CD1c-positive myeloid dendritic cell (primary cell): ENCODE data around the gene TAF11L3.
"Not testable (repeated sequence)": the region's sequence is repeated elsewhere in the genome, so short reads cannot be mapped to it uniquely, and the experiment has no call there.

Source experiments
- DNase-seq: peaks from one replicate; pipeline ENCODE4 v3.0.0-alpha.2; 2016; ENCODE audit errors: extremely low spot score

Gene TAF11L3

DNA sequence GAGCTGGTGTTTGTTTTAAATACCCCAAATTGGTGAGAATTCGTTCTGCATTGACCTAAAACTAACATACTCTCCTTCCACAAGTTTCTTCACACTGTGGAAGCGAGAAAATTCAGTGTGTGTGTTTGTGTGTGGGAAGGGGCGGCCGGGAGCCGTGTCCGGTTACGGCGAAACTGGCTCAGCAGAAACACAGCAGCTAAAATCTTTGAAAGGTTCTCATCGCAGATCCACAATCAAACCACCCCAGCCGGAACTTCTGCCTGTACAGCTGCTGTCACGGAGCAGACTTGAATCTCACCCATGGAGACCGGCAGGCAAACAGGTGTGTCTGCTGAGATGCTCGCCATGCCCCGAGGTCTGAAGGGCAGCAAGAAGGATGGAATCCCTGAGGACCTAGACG lies at the start of gene TAF11L3:
Gene TAF11L3, plus strand, starts transcription at position 301 of the 400 bp plus-strand sequence.
- not testable (repeated sequence) for DNase-seq

DNA sequence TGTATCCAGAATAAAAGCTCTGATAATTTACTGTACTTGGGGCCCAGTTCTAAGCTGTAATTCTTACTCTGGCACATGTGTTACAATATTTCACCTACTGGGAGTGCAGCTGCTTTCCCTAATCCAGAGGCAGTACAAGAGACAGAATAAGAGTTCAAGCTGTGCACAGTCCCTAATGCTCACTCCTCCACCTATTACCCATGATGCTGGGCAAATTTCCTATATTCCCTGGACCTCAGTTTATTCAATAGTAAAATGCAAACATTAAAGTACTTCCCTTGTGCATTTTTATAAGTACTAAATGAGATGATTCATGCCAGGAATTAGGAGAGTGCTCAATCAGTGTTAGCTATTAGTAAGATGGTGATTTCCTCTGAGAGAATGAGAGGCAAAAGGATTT lies 48.1 kb upstream of the TAF11L3 start:
- DNase-seq, result no peak

DNA sequence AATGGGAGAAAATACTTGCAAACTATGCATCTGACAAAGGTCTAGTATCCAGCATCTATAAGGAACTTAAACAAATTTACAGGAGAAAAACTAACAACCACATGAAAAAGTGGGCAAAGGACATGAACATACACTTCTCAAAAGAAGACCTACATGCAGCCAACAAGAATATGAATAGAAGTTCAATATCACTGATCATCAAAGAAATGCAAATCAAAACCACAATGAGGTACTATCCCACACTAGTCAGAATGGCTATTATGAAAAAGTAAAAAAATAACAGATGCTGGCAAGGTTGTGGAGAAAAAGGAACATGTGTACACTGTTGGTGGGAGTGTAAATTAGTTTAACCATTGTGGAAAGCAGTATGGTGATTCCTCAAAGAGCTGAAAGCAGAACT lies 43.1 kb upstream of the TAF11L3 start:
- not testable (repeated sequence) for DNase-seq

DNA sequence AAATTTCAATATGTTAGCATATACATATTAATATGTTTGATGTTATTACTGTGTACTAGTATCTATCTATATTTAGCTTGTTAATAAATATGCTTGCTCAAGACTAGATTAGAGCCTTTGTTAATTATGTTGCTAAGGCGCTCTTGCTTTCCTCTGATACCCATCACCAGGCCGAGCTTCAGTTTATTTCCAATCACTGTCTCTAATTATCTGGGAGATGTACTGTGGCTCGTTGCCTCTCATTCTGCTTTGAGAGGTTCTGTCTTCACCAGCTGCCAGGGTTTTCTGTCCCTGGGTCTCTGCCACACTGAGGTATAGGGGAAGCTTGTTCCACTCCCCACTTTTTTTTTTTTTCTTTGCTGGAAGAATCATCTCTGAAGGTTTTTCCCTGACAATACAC lies 41.1 kb upstream of the TAF11L3 start:
- no peak for DNase-seq

DNA sequence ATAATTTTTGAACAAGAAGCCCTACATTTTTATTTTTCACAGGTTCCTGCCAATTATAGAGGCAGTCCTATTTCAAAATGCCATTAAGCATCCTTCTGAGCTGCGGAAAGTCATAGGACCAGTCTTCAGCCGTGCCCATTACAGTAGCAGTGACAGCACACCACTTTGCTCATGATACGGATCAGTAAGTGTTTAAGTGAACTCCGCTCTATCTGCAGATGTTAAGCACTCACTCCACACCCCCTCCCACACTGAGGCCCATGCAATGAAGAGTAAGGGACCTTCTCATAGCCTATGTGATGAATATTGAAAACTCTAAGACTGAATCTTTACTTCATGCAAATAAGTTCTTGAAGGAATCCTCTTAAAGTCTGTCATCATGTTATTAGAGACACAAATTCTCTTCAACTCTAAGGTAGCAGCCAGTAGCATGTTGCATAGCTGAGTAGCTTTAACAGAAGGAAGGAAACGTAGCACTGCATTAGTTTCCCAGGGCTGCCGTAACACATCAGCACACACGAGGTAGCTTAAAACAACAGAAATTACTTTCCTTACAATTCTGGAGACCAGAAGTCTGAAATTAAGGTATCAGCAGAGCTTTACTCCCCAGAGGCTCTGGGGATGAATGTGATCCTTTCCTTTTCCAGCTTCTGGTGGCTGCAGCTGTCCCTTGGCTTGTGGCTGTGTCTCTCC lies 40.4 kb upstream of the TAF11L3 start:
- no peak for DNase-seq

DNA sequence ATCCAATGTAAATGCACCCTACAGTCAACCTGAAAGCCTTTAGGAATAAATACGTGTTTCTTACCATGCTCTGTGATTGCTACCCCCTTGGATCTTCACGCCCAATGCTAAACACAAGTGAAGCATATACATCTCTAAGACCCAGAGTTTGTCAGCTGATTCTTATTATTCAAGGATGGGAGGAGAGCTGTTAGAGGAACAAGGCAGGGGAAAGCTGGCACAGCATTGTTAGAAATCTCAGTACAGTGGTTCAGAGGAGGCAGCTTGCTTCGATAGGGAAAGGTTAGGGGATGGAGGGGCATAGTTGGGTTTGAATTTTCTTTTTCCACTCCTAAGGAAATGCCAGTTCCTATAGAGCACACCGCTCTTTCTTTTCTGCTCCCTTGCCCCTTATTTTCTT lies 36.8 kb upstream of the TAF11L3 start:
- no peak for DNase-seq

DNA sequence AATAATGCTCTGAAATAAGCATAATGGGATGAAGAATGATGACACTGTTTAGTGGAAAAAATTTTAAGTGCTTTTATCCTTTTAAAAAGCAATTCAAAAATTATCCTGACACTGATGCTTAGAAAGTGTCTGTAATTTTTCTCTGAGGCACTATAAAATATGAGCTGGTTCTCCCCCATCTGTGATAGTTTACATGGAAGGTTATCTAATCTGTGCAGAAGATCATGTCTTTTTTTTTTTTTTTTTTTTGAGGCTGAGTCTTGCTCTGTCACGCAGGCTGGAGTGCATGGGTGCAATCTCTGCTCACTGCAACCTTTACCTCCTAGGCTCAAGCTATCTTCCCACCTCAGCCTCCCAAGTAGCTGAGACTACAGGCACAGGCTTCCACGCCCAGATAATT lies 35.4 kb upstream of the TAF11L3 start:
- no peak for DNase-seq

DNA sequence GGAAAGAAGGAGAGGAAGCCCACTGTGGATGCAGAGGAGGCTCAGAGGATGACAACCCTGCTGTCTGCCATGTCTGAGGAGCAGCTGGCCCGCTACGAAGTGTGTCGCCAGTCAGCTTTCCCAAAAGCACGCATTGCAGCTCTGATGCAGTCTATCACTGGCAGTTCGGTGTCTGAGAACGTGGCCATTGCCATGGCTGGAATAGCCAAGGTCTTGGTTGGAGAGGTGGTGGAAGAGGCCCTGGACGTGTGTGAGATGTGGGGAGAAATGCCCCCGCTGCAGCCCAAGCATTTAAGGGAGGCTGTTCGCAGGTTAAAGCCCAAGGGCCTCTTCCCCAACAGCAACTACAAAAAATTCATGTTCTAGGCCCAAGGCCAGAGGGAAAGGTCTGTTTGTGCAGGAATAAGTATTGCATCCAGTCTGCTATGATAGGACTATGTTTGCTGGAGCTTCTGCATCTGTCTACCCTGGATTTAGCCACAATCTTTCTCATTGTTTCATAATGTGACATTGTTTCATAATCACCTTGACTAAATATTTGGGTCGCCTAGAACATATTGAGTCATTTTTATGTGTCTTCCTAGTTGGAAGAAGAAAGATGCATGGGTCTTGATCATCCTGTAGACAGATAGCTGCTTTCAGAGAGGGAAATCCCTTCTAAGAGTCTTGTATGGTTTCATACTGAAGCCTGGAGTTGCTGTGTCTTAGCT lies 31.5 kb upstream of the TAF11L3 start:
- not testable (repeated sequence) for DNase-seq

DNA sequence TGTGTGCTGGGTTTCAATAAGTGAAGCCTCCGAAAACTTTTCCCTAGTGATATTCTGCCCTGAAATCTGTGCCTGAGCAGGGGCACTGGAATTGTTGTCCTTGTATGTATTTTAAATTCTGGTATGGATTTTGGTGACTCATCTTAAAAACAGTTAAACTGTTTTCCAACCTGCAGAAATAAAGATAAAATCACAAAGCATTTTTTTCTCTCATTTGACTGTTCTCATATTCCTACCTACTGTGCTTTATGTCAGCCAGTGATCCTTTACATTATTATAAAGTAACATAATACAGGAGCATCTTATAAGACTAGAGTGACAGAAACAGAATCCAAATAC lies 31.0 kb upstream of the TAF11L3 start:
- no peak for DNase-seq

DNA sequence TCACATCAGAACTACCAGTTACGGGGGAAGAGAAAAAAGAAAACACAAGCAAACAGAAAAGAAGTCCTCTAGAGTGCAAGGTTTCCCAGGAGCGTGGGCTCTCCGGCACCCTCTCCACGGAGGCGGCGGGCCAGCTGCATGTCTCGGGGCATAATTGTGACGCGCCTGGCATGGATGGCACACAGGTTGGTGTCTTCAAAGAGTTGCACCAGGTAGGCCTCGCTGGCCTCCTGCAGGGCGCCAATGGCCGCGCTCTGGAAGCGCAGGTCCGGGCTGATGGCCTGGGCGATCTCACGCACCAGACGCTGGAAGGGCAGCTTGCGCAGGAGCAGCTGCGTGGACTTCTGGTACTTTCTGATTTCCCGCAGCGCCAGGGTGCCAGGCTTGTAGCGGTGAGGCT lies 26.9 kb upstream of the TAF11L3 start:
- not testable (repeated sequence) for DNase-seq

DNA sequence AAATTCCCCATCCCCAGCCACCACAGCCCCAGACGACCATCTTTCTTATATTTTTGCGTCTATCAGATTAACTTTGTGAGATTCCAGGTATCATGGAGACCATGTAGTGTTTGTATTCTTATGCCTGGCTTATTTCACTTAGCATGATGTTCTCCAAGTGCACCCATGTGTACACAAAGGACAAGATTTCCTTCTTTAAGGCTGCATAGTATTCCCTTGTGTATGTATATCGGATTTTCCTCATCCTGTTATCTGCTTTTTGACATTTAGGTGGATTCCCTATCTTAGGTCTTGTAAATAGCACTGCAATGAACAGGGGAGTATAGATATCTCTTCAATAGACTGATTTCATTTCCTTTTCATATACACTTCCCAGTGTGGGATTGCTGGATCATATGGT lies 25.4 kb upstream of the TAF11L3 start:
- no peak for DNase-seq

DNA sequence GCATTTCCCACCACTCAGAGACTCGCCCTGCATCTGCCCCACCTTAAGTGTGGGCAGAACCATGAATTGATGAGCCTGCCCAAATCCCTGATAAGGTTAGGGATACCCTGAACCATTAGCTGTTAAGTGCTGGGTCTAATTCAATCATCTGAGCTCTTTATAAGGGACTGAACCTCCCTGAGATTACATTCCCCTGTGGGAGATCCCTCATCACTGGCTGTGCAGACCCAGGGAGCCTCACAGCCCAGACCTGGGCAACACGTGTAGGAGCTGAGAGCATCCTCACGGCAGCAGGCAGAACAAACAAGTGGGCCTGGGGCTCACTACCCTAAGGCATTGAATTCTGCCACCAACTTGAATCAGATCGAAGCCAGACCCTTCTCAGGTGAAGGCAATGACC lies 20.7 kb upstream of the TAF11L3 start:
- DNase-seq, result no peak

DNA sequence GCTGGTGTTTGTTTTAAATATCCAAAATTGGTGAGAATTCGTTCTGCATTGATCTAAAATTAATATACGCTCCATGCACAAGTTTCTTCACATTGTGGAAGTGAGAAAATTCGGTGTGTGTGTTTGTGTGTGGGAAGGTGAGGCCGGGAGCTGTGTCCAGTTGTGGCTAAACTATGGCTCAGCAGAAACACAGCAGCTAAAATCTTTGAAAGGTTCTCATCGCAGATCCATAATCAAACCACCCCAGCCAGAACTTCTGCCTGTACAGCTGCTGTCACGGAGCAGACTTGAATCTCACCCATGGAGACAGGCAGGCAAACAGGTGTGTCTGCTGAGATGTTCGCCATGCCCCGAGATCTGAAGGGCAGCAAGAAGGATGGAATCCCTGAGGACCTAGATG lies 20.2 kb upstream of the TAF11L3 start, which contains the start of gene TAF11L2:
Gene TAF11L2, plus strand, starts transcription at position 301 of the 400 bp plus-strand sequence.
- not testable (repeated sequence) for DNase-seq

DNA sequence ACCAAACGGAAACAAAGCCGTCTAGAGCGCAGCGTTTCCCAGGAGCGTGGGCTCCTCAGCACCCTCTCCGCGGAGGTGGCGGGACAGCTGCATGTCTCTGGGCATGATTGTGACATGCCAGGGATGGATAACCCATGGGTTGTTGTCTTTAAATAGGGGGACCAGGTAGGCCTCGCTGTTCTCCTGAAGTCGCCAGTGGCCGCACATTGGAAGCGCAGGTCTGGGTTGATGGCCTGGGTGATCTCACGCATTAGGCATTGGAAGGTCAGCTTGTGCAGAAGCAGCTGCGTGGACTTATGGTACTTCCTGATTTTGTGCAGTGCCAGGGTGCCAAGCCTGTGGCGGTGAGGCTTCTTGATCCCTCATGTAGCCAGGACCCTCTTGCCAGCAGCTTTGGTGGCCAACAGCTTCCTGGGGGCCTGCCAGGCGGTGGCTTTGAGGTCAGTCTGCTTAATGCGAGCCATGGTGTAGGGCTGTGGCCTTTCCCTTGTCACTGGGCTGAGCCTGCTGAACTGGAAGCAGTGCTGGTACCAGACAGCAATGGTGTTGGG lies 6.3 kb upstream of the TAF11L3 start:
- DNase-seq, result no peak

DNA sequence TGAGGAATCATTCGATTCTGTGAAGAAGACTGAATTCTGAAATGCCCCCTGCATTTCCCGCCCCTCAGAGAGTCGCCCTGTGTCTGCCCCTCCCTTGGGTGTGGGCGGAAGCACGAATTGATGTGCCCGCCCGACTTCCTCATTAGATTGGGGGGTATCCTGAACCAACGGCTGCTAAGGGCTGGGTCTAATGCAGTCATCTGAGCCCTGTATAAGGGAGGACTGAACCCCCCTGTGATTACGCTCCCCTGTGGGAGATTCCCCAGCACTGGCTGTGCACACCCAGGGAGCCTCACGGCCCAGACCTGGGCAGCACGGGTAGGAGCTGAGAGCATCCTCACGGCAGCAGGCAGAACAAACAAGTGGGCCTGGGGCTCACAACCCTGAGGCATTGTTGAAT lies 641 bp upstream of the TAF11L3 start:
- DNase-seq, result not testable (repeated sequence)

DNA sequence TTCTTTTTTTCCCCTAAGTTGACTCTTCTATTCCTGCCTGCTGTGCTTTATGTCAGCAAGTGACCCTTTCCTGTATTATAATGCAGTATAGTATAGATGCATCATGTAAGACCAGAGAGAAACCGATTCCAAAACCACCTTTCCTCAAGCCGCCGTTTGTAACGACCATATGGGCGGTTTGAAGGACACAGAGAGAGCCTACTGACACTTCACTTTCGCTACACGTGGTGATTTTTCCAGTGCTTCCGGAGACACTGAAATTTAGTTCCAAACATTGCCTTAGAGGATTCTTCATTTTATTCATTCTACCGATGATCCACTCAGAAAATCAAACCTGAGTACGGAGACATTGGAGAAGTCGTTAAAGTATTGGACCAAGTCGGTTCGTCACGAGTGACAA lies 1.3 kb downstream of the TAF11L3 start:
- not testable (repeated sequence) for DNase-seq

DNA sequence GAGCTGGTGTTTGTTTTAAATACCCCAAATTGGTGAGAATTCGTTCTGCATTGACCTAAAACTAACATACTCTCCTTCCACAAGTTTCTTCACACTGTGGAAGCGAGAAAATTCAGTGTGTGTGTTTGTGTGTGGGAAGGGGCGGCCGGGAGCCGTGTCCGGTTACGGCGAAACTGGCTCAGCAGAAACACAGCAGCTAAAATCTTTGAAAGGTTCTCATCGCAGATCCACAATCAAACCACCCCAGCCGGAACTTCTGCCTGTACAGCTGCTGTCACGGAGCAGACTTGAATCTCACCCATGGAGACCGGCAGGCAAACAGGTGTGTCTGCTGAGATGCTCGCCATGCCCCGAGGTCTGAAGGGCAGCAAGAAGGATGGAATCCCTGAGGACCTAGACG lies 3.3 kb downstream of the TAF11L3 start, which contains the start of gene TAF11L4:
Gene TAF11L4, plus strand, starts transcription at position 301 of the 400 bp plus-strand sequence.
- DNase-seq, result not testable (repeated sequence)

DNA sequence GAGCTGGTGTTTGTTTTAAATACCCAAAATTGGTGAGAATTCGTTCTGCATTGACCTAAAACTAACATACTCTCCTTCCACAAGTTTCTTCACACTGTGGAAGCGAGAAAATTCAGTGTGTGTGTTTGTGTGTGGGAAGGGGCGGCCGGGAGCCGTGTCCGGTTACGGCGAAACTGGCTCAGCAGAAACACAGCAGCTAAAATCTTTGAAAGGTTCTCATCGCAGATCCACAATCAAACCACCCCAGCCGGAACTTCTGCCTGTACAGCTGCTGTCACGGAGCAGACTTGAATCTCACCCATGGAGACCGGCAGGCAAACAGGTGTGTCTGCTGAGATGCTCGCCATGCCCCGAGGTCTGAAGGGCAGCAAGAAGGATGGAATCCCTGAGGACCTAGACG lies 6.8 kb downstream of the TAF11L3 start, which contains the start of gene TAF11L5:
Gene TAF11L5, plus strand, starts transcription at position 301 of the 400 bp plus-strand sequence.
- not testable (repeated sequence) for DNase-seq

DNA sequence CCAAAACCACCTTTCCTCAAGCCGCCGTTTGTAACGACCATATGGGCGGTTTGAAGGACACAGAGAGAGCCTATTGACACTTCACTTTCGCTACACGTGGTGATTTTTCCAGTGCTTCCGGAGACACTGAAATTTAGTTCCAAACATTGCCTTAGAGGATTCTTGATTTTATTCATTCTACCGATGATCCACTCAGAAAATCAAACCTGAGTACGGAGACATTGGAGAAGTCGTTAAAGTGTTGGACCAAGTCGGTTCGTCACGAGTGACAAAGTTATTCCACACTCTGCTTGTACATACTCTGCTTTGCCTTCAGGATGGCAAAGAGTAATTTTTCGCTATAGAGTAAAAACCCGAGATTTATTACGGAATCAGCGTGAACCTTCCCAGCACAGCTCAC lies 8.3 kb downstream of the TAF11L3 start:
- DNase-seq, result not testable (repeated sequence)

DNA sequence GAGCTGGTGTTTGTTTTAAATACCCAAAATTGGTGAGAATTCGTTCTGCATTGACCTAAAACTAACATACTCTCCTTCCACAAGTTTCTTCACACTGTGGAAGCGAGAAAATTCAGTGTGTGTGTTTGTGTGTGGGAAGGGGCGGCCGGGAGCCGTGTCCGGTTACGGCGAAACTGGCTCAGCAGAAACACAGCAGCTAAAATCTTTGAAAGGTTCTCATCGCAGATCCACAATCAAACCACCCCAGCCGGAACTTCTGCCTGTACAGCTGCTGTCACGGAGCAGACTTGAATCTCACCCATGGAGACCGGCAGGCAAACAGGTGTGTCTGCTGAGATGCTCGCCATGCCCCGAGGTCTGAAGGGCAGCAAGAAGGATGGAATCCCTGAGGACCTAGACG lies 10.2 kb downstream of the TAF11L3 start, which contains the start of gene TAF11L6:
Gene TAF11L6, plus strand, starts transcription at position 301 of the 400 bp plus-strand sequence.
- DNase-seq, result not testable (repeated sequence)
